ENCODE measurements around the gene D2HGDH. TPM values are rescaled to one million over a fixed set of nuclear protein-coding genes. Genes with fewer than 3 reads are reported as not detected.

Gene D2HGDH
- total RNA-seq, 4 donors from 2014 or later, result 20.2 to 34.4 (median 23.0) TPM

DNA sequence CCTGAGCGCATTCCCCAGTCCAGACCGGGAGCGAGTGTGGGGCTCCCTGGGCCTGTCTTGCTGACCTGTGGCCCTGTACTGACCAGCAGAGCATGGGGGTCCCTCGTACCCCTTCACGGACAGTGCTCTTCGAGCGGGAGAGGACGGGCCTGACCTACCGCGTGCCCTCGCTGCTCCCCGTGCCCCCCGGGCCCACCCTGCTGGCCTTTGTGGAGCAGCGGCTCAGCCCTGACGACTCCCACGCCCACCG is 79.9 kb downstream of the D2HGDH start:
- Histone ChIP-seq H3K4me1 (peaks cover 21 to 28% of the 10 kb centered on the region in 2 donors), H3K27me3 (no peaks in the 10 kb centered on the region), H3K4me3 (replicated peaks in 1 of 3) (no peak overlapping the region), H3K36me3 (no peaks in the 10 kb centered on the region), H3K27ac (no peak overlapping the region), H3K9me3 (no peaks in the 10 kb centered on the region)
- DNase-seq, result no peak
- no peak for TF ChIP-seq CTCF (IDR thresholded peaks at IDR 0.05)
- TF ChIP-seq POLR2A (IDR thresholded peaks at IDR 0.05), result no peak
- 87 to 94% methylated on average over 3 to 4 of the region's 17 CpGs for WGBS, 2 donors
- intact Hi-C loops (cut with DNase I), result no loop called here

DNA sequence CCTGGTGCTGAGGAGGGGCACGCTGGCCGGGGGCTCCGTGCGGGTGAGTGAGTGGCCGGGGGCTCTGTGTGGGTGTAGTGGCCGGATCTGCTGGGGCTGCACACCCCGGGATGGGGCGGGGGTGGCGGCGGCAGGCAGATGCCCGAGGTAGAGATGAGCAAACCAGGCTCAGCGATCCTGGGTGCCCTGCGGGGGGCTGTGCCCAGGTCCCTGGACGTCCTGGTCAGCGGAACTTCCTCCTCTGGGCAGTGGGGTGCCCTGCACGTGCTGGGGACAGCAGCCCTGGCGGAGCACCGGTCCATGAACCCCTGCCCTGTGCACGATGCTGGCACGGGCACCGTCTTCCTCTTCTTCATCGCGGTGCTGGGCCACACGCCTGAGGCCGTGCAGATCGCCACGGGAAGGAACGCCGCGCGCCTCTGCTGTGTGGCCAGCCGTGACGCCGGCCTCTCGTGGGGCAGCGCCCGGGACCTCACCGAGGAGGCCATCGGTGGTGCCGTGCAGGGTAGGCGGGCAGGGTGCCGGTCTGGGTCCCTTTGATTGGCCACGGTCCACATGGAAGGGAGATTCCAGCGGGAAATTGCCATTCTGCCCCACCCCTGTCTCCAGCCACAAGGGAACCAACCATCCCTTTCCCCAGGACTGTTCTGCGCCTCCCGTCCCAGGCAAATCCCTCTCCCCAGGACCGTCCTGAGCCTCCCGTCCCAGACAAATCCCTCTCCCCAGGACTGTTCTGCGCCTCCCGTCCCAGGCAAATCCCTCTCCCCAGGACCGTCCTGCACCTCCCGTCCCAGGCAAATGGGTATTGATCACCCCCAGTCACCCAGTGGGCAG is 80.4 kb downstream of the D2HGDH start:
- no peak overlapping the region for H3K27ac ChIP-seq
- no peaks in the 10 kb centered on the region for H3K36me3 ChIP-seq
- 90% methylated on average over 30 to 33 of the region's 52 CpGs for whole genome bisulfite sequencing, 2 donors
- no peak overlapping the region for H3K4me3 ChIP-seq (replicated peaks in 1 of 3)
- H3K9me3 ChIP-seq, result no peaks in the 10 kb centered on the region
- intact Hi-C loops (cut with DNase I), result no loop called here
- no peak for DNase-seq
- no peak for TF ChIP-seq CTCF (IDR thresholded peaks at IDR 0.05)
- TF ChIP-seq POLR2A (IDR thresholded peaks at IDR 0.05), result no peak
- H3K27me3 ChIP-seq, result no peaks in the 10 kb centered on the region
- peaks cover 17 to 23% of the 10 kb centered on the region in 2 donors for H3K4me1 ChIP-seq

- Histone ChIP-seq H3K4me1 (peaks cover 11 to 14% of the 10 kb centered on the region in 2 donors), H3K27ac (no peak overlapping the region), H3K36me3 (no peaks in the 10 kb centered on the region), H3K4me3 (replicated peaks in 1 of 3) (no peak overlapping the region), H3K9me3 (no peaks in the 10 kb centered on the region), H3K27me3 (no peaks in the 10 kb centered on the region)
- WGBS, 2 donors, result 75 to 89% methylated on average over 7 to 29 of the region's 48 CpGs
- no peak for DNase-seq
- TF ChIP-seq POLR2A (IDR thresholded peaks at IDR 0.05) (no peak), CTCF (IDR thresholded peaks at IDR 0.05) (no peak)
- intact Hi-C loops (cut with DNase I), result no loop called here
These were observed 81.3 kb downstream of the D2HGDH start for GRCh38 chr2:241815477-241816430.

DNA sequence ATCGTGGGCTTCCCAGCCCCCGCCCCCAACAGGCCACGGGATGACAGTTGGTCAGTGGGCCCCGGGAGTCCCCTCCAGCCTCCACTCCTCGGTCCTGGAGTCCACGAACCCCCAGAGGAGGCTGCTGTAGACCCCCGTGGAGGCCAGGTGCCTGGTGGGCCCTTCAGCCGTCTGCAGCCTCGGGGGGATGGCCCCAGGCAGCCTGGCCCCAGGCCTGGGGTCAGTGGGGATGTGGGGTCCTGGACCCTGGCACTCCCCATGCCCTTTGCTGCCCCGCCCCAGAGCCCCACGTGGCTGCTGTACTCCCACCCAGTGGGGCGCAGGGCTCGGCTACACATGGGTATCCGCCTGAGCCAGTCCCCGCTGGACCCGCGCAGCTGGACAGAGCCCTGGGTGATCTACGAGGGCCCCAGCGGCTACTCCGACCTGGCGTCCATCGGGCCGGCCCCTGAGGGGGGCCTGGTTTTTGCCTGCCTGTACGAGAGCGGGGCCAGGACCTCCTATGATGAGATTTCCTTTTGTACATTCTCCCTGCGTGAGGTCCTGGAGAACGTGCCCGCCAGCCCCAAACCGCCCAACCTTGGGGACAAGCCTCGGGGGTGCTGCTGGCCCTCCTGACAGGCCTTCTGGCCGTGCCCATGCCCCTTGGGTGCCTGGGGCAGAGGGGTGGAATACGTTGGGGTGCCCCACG is 82.1 kb downstream of the D2HGDH start:
- Histone ChIP-seq H3K9me3 (no peaks in the 10 kb centered on the region), H3K36me3 (no peaks in the 10 kb centered on the region), H3K4me1 (peaks cover 2 to 5% of the 10 kb centered on the region in 2 donors), H3K27me3 (no peaks in the 10 kb centered on the region), H3K27ac (no peak overlapping the region), H3K4me3 (replicated peaks in 1 of 3) (no peak overlapping the region)
- no peak for DNase-seq
- WGBS, 2 donors, result 20 to 86% methylated on average over 2 to 18 of the region's 33 CpGs
- intact Hi-C loops (cut with DNase I), result no loop called here
- TF ChIP-seq CTCF (IDR thresholded peaks at IDR 0.05), result no peak
- no peak for TF ChIP-seq POLR2A (IDR thresholded peaks at IDR 0.05)

All from thyroid gland (tissue), 4 donors.